ENCODE data around the gene GLI3. TPM values are rescaled to one million over a fixed set of nuclear protein-coding genes. Genes with fewer than 3 reads are reported as not detected.

GLI3 gene
- total RNA-seq, 1 experiment from 2014 or later = 5.6 TPM

DNA sequence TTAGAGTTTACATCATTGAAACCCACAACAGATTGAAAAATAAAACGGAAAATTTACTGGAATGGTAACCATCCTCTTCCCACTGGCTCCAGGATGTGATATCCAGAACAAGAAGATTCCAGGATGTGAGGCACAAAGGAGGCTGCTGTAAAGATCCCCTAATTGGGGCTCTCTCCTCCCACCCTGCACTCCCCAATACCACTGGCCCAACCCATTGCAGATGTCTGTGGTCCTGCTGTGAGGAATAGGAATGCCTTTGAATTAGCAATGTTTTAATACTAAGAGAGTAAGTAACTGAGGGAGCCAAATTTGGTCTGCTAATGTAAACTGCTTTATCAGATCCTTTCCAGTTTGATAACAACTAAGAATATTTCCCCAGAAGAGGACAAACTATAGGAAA is 308.2 kb downstream of the GLI3 start:
- DNase-seq (ENCODE audit: low spot score) = no peak

DNA sequence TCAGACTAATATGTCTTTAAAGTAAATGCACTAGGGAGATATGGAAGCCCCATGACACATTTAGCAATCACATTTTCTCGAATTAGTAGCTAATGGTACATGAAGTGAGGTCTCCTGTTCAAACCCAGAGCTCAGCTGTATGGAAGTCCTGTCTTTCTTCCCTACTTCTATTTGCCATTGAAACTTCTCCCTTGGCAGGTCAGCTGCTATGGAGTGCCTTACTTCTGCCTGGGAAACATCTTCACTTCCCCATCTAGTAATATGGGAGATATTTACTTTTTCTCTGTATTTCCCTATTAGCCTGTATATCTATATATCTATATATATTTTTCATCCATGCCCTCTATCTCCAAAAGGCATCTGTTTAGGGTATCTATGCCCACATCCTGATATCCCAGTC is 308.8 kb downstream of the GLI3 start:
- DNase-seq (ENCODE audit: low spot score) = no peak

DNA sequence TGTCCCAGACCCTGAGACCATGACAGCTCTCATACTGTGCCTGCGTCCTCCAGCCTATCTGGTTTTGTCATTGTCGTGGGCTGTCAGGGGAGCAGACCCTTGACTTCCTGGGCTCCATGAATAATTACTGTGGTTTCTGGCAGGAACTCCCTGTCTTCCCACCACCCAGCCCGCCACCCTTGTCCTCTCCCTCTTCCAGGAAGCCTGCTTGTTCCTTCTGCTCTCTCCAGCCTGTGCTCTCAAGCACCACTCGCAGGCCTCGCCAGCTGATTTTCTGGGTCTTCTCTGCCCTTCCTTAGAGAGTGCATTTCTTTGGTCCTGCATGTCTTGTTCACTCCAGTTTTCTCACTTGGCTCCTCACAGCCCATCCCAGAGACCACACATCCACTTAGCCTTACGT is 309.6 kb downstream of the GLI3 start:
- DNase-seq (ENCODE audit: low spot score) = no peak

DNA sequence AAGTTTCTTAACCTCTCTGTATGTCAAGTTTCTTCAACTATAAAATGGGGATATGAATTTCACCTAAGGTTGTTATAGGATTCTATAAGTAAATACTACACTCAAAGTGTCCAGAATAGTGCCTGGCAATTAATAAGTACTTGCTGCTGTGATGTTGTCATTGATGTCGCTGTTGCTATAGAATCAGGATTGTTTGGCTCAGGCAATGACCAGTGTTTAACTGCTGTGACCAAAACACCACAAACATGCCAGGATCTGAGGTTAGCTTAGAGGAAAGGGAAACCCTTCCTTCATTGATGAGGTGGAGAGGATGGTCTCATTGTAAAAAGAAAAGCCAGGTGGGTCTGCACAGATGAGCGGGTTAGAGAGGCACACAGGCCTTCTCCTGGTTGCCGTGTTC is 311.1 kb downstream of the GLI3 start:
- no peak for DNase-seq (ENCODE audit: low spot score)

DNA sequence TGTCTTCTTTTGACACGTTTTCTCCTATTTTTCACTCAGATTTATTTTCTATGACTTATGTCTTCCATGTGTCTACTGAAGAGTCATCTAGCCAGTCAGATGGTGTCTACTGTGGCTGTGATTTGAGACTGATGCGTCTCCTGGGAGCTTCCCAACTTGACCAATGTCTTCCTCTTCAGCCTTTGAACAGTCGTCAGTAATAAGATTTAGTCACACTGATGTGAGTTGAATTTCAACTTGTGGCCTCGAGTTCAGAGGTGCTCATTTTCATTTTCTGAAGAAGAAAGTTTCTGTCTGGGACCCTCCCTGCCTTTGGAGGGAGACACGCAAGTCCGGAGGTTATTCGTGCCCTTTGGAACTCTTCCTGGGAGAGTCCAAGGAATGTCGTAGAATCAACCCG is 312.2 kb downstream of the GLI3 start:
- DNase-seq (ENCODE audit: low spot score) = no peak

DNA sequence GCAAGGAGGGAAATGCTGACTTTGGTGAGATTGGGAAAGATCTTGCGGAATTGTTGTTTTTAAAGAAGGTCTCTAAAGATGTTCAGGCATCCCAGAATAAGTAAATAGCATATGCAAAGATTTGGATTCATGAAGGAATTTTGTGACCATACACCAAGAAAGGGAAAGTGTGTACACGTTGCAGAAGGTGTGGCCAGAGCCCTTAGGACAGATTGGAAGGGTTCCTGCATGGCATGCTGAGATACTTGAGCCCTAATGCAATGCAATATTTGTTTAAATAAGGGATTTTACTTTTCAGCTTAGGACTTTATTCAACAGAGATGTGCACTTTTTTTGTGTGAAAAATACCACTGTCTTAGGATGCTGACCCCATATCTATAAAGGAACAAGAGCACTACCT is 314.6 kb downstream of the GLI3 start:
- DNase-seq (ENCODE audit: low spot score) = no peak

DNA sequence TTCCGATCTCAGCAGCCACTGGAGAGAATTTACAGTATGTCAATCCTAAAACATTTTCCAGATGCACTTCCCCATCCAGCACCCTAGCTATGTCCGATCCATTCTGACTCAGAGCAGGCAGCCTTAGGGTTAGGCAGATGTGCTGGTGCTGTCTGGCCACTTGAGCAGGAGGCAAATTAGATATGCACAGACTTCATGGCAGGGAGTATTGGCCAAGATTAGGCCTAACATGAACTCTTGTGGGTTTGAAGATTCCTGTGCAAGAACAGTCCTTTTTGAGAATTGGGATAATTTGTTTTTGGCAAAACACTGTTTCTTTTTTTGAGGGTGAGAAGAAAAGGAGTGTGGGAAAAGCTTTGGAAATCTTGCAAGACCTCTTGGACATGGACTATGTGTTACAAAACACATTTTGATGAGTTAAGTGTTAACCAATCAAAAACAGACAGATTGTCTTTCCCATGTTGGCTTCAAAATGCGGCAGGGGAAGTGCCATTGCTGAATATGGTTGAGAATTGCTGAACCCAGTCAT is 315.5 kb downstream of the GLI3 start:
- DNase-seq (ENCODE audit: low spot score) = no peak

DNA sequence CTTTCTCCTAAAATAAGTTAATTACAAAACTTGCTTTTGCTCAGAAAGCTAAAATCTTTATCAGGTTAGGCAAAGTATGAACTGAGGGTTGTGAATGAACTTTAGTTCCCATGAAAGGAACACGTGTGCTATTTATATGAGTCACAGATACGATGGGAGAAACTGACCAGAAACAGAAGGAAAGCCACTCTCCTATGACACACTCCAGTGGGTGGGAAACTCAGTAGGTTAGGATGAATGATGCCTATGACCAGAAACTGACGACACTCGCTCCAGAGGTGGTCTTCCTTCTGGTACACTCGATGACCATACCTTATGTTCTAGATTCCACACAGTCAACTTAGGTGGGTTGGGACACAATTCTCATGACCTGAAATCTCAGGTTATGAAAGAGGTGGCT is 318.4 kb downstream of the GLI3 start:
- DNase-seq (ENCODE audit: low spot score) = peak; percentile 33

DNA sequence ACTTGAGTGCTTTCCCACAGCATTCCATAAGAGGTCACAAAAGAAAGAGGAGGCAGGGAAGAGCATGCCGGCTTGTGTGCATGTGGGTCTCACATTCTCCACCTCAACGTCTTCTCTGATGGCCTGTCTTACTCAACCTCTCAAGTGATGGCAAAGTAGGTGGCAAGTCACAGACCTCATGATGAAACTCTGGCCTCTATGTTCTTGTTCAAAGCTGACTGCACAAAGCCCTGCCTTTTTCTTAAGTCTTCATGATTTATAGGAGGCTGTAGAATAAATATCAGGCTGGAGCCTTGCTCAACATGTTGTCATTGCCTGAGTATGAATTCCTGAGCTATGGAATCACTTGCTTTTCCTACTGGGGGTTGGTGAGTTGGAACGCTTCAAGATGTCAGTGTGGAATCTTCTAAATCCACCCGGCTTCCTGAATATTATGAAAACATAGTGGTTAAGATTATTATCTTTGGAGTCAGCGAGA is 320.5 kb downstream of the GLI3 start:
- peak; percentile 97 for DNase-seq (ENCODE audit: low spot score)

DNA sequence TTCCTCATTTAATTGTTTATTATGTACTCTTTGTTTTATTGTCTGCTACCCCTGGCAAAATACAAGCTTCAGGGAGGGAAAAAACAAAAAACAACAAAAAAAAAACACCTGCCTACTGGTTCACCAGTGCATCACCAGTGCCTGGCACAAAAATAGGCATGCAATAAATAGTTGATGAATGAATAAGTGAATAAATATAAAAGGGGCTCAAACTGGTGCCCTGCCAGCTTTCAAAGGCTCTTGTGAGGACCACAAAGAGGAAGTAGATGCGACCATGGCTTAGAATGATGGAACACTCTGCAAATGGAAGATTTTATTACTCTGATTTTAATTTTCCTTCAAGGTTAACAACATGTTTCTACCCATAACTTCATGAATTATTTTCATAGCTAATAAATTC is 321.1 kb downstream of the GLI3 start:
- DNase-seq (ENCODE audit: low spot score) = no peak

DNA sequence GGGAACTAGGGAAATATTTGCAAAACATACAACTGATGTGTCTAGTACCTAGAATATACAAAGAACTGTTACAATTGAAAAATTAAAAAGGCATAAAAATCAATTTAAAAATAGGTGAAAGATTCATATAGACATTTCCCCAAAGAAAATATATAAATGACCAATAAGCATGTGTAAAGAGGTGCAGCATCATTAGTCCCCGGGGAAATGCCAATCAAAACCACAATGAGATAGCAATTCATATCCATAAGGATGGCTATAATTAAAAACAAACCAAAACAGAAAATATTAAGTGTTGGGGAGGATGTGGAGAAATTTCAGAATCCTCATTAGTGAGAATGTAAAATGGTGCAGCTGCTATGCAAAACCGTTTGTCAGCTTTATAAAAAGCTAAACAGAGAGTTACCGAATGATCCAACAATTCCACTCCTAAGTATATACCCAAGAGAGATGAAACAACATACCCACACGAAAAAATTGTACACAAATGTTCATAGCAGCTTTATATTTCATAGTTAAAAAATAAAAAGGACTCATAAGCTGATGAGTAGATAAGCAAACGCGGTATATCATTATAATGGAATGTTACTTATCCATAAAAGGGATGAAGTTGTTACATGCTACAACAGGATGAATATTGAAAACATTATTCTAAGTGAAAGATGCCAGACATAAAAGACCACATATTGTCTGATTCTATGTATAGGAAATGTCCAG is 324.0 kb downstream of the GLI3 start:
- DNase-seq (ENCODE audit: low spot score) = no peak

DNA sequence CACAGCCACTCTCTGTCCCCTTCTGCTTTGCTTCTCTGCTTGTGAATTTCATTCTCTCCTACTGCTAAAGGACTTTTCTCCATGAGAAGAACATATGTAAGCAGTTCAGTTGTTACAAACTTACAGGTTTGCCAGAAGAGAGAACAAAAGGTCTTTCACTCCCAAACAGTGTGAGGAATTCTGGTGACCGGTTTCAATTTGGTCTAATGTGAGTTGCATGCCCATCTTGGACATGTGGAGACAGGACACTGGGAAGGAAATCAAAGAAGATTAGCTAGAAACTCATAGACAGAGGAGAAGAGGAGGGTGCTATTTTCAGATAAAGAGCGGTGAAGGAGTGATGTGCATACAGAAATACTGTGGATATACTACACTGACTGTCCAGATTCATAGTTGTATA is 324.6 kb downstream of the GLI3 start:
- no peak for DNase-seq (ENCODE audit: low spot score)

DNA sequence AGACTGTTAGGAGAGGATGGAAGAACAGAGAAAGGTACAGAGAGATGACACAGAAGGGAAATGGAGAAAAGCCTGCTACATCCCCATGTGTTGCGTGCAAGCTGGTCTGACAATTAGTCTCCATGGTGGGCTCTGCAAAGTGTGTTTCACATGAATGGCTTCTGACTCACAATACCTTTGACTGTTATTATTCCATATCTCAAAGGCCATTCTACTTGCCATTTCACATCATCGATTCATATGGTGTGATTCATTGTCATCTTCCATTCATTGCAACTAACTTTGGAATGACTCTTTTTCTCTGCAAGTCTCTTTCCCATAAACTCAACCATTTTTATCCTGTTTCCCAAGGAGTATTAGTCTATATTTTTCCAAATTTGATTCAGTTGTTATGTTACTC is 325.2 kb downstream of the GLI3 start:
- no peak for DNase-seq (ENCODE audit: low spot score)

Measured in H4 (cell line).